ENCODE results near the gene TMEM123.

TMEM123 gene

GRCh38 chr11:102402548-102402947, 50.0 kb downstream of the TMEM123 start:
- ATAC-seq = no peak
- TF ChIP-seq PATZ1 (CRISPR knock-in tag; IDR thresholded peaks at IDR 0.05; ENCODE audit: borderline replicate concordance) = no peak
- no peak for TF ChIP-seq OSR1 (CRISPR knock-in tag; IDR thresholded peaks at IDR 0.05)
- TF ChIP-seq GLIS3 (CRISPR knock-in tag; IDR thresholded peaks at IDR 0.05) = no peak
- TF ChIP-seq ARNTL (CRISPR knock-in tag; IDR thresholded peaks at IDR 0.05; ENCODE audit: borderline replicate concordance, low read depth) = no peak
- TF ChIP-seq PPARA (CRISPR knock-in tag; IDR thresholded peaks at IDR 0.05; ENCODE audit: borderline replicate concordance) = no peak
- no peak for TF ChIP-seq ZNF70 (CRISPR knock-in tag; IDR thresholded peaks at IDR 0.05)
- TF ChIP-seq ISL1 (CRISPR knock-in tag; IDR thresholded peaks at IDR 0.05) = no peak
- TF ChIP-seq TCF4 (CRISPR knock-in tag; IDR thresholded peaks at IDR 0.05; ENCODE audit: borderline replicate concordance) = no peak
- no peak for TF ChIP-seq RARB (CRISPR knock-in tag; IDR thresholded peaks at IDR 0.05)
- TF ChIP-seq TSHZ2 (CRISPR knock-in tag; IDR thresholded peaks at IDR 0.05) = no peak
- no peak for TF ChIP-seq CREB5 (CRISPR knock-in tag; IDR thresholded peaks at IDR 0.05; ENCODE audit: low read depth)
- TF ChIP-seq BACH2 (CRISPR knock-in tag; IDR thresholded peaks at IDR 0.05; ENCODE audit: borderline replicate concordance) = no peak
- no peak for TF ChIP-seq ZFP30 (CRISPR knock-in tag; IDR thresholded peaks at IDR 0.05)

- ATAC-seq = no peak
- no peak for TF ChIP-seq BACH2 (CRISPR knock-in tag; IDR thresholded peaks at IDR 0.05; ENCODE audit: borderline replicate concordance)
- TF ChIP-seq ARNTL (CRISPR knock-in tag; IDR thresholded peaks at IDR 0.05; ENCODE audit: borderline replicate concordance, low read depth) = no peak
- no peak for TF ChIP-seq ZFP30 (CRISPR knock-in tag; IDR thresholded peaks at IDR 0.05)
- TF ChIP-seq PPARA (CRISPR knock-in tag; IDR thresholded peaks at IDR 0.05; ENCODE audit: borderline replicate concordance) = no peak
- TF ChIP-seq CREB5 (CRISPR knock-in tag; IDR thresholded peaks at IDR 0.05; ENCODE audit: low read depth) = no peak
- no peak for TF ChIP-seq ISL1 (CRISPR knock-in tag; IDR thresholded peaks at IDR 0.05)
- no peak for TF ChIP-seq RARB (CRISPR knock-in tag; IDR thresholded peaks at IDR 0.05)
- TF ChIP-seq ZC3H10 (CRISPR knock-in tag; IDR thresholded peaks at IDR 0.05) = no peak
- no peak for TF ChIP-seq OSR1 (CRISPR knock-in tag; IDR thresholded peaks at IDR 0.05)
- no peak for TF ChIP-seq CSRNP3 (CRISPR knock-in tag; IDR thresholded peaks at IDR 0.05)
- TF ChIP-seq SNAI2 (CRISPR knock-in tag; IDR thresholded peaks at IDR 0.05) = no peak
- TF ChIP-seq ZFP3 (CRISPR knock-in tag; IDR thresholded peaks at IDR 0.05) = no peak
- no peak for TF ChIP-seq ESRRG (CRISPR knock-in tag; IDR thresholded peaks at IDR 0.05)
Measured at GRCh38 chr11:102401905-102402304, 50.7 kb downstream of the TMEM123 start.

- ATAC-seq = no peak
- TF ChIP-seq ZFP30 (CRISPR knock-in tag; IDR thresholded peaks at IDR 0.05) (no peak), CREB5 (CRISPR knock-in tag; IDR thresholded peaks at IDR 0.05; ENCODE audit: low read depth) (no peak), ZNF70 (CRISPR knock-in tag; IDR thresholded peaks at IDR 0.05) (no peak), CSRNP3 (CRISPR knock-in tag; IDR thresholded peaks at IDR 0.05) (no peak), ESRRG (CRISPR knock-in tag; IDR thresholded peaks at IDR 0.05) (no peak)
Measured at GRCh38 chr11:102400603-102401002, 52.0 kb downstream of the TMEM123 start.
